GM12875 (cell line): ENCODE results near the gene B3GALT6.

Experiments used
- H3K4me3 ChIP-seq: one replicate; pipeline ENCODE4 v1.5.1; 2011; ENCODE audit warnings: low read depth, low read length, control low read depth
- CTCF ChIP-seq: IDR thresholded peaks from 2 replicates; pipeline ENCODE4 v1.5.1; 2011; ENCODE audit warnings: low read depth, mild to moderate bottlenecking, control low read depth, inconsistent platforms, low read length, moderate library complexity, borderline replicate concordance; ENCODE audit not compliant: insufficient read depth

The B3GALT6 gene

GRCh38 chr1:1236176-1236763, 4.2 kb downstream of the B3GALT6 start:
- TF ChIP-seq CTCF: no peak
- H3K4me3 ChIP-seq: no peak overlapping the region

GRCh38 chr1:1236945-1237873, 5.2 kb downstream of the B3GALT6 start:
- no peak for TF ChIP-seq CTCF
- H3K4me3 ChIP-seq: no peak overlapping the region

GRCh38 chr1:1237874-1238701, 6.1 kb downstream of the B3GALT6 start:
- H3K4me3 ChIP-seq: no peak overlapping the region
- TF ChIP-seq CTCF: no peak

GRCh38 chr1:1238702-1239178, 6.7 kb downstream of the B3GALT6 start:
- no peak for TF ChIP-seq CTCF
- no peak overlapping the region for H3K4me3 ChIP-seq

- TF ChIP-seq CTCF: no peak
- no peak overlapping the region for H3K4me3 ChIP-seq
Measured at GRCh38 chr1:1239227-1239613, 7.2 kb downstream of the B3GALT6 start.

- no peak overlapping the region for H3K4me3 ChIP-seq
- no peak for TF ChIP-seq CTCF
Measured at GRCh38 chr1:1239614-1240347, 7.7 kb downstream of the B3GALT6 start.
